ENCODE results near the gene SLC6A18.

SLC6A18 gene

DNA sequence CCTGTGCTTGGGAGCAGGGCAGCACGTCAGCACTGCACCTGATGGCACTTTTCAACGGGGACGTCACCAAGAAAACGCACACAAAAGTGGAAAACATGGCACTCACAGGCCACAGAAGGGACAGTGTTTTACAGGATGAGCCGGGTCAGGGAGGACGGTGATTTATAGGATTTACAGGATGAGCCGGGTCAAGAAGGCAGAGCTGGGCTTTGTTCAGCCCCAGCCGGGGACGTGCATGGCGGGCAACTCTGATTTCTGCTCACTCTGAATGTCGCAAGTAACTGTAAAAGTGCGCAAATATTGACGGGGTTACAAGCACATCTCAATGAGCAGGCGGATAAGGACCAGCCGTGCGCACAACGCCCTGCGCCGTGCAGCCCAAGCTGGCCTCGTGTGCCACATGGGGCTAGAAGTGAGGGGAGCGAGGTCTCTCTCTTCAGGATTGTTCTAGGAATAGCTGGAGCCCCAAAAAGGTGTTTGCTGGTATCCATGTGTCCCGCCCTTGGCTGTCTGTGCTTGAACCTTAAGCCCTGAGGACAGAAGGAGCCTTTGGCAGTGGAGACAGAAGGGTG lies 16.4 kb downstream of the SLC6A18 start:
- in situ Hi-C loops (cut with HindIII; ENCODE audit: low pct_unique_long_range_greater_than_20kb, low sequenced_read_pairs) = loop anchor here (10.0 kb wide), 1 partner anchor 73 kb away; no protein-coding TSS in a partner anchor
- TF ChIP-seq JUND (IDR thresholded peaks at IDR 0.05; ENCODE audit: low read depth) = no peak
- no peak for DNase-seq (ENCODE audit: low read depth in 1 of 2, low spot score in 1 of 2)

DNA sequence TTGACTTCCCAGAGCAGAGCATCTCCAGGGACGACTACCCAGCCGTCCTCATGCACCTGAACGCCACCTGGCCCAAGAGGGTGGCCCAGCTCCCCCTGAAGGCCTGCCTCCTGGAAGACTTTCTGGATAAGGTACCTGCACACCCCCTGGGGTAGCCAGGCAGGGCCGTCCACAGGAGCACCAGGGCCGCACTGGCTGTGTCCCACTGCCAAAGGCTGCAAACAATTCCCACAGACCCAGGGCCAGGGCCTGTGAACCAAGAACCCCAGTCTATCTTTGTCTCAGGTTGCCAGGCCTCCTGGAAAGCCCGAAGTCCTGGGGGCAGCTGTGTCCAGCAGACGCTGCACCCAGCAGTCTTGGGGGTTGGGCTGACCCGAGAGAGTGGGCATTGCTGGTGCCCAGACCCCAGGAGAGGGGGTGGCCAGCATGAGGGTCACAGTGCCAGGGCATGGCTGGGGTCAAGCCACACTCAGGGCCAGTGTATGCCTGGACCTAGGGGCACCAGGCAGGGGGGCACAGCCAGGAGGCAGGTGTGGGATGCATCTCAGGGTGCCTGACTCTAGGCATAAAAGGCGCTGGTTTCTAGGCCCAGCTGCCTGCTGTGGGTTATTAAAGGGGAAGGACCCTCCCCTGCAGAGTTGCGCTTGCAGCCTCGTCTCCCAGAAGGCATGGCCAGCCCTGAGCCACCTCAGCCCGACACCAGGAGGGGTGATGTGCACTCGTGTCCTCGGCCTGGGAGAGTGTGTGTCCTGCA lies 17.7 kb downstream of the SLC6A18 start:
- in situ Hi-C loops (cut with HindIII; ENCODE audit: low pct_unique_long_range_greater_than_20kb, low sequenced_read_pairs) = loop anchor here (10.0 kb wide), 1 partner anchor 72 kb away; no protein-coding TSS in a partner anchor
- TF ChIP-seq JUND (IDR thresholded peaks at IDR 0.05; ENCODE audit: low read depth) = no peak
- no peak for DNase-seq (ENCODE audit: low read depth in 1 of 2, low spot score in 1 of 2)

GRCh38 chr5:1243487-1244130 lies 18.4 kb downstream of the SLC6A18 start:
- in situ Hi-C loops (cut with HindIII; ENCODE audit: low pct_unique_long_range_greater_than_20kb, low sequenced_read_pairs) = loop anchor here (10.0 kb wide), 1 partner anchor 71 kb away; no protein-coding TSS in a partner anchor
- no peak for TF ChIP-seq JUND (IDR thresholded peaks at IDR 0.05; ENCODE audit: low read depth)
- DNase-seq (ENCODE audit: low read depth in 1 of 2, low spot score in 1 of 2) = no peak

- no peak for TF ChIP-seq JUND (IDR thresholded peaks at IDR 0.05; ENCODE audit: low read depth)
- in situ Hi-C loops (cut with HindIII; ENCODE audit: low pct_unique_long_range_greater_than_20kb, low sequenced_read_pairs) = loop anchor here (10.0 kb wide), 1 partner anchor 71 kb away; no protein-coding TSS in a partner anchor
- DNase-seq (ENCODE audit: low read depth in 1 of 2, low spot score in 1 of 2) = no peak
Observed at GRCh38 chr5:1244255-1244654, 19.1 kb downstream of the SLC6A18 start.

DNA sequence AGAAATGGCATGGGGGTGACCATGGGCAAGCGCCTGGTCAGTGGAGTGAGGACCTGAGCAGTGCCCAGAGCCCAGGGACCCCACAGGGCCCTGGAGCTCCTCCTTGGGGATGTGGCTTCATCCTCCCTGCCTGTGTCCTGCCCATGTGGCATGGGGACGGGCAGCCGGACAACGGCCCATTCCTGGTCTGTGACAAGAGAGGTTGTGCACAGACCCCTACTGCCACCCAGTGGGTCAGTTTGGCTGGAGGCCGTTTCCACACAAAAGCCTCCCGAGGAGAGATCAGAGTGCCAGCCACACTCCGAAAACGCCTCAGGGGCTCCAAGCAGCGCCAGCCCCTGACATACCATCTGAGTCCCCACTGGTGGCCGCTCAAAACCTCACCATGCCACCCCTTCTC lies 19.8 kb downstream of the SLC6A18 start:
- DNase-seq (ENCODE audit: low read depth in 1 of 2, low spot score in 1 of 2) = peak; percentile 55 to 64
- in situ Hi-C loops (cut with HindIII; ENCODE audit: low pct_unique_long_range_greater_than_20kb, low sequenced_read_pairs) = loop anchor here (10.0 kb wide), 1 partner anchor 70 kb away; no protein-coding TSS in a partner anchor
- no peak for TF ChIP-seq JUND (IDR thresholded peaks at IDR 0.05; ENCODE audit: low read depth)

- no peak for TF ChIP-seq JUND (IDR thresholded peaks at IDR 0.05; ENCODE audit: low read depth)
- in situ Hi-C loops (cut with HindIII; ENCODE audit: low pct_unique_long_range_greater_than_20kb, low sequenced_read_pairs) = loop anchor here (10.0 kb wide), 1 partner anchor 69 kb away; no protein-coding TSS in a partner anchor
- no peak for DNase-seq (ENCODE audit: low read depth in 1 of 2, low spot score in 1 of 2)
Observed at GRCh38 chr5:1245905-1246576, 20.9 kb downstream of the SLC6A18 start.

- DNase-seq (ENCODE audit: low read depth in 1 of 2, low spot score in 1 of 2) = peak; percentile 92 to 97
- in situ Hi-C loops (cut with HindIII; ENCODE audit: low pct_unique_long_range_greater_than_20kb, low sequenced_read_pairs) = loop anchor here (10.0 kb wide), 1 partner anchor 68 kb away; no protein-coding TSS in a partner anchor
- no peak for TF ChIP-seq JUND (IDR thresholded peaks at IDR 0.05; ENCODE audit: low read depth)
Observed at GRCh38 chr5:1246711-1247431, 21.7 kb downstream of the SLC6A18 start.

- in situ Hi-C loops (cut with HindIII; ENCODE audit: low pct_unique_long_range_greater_than_20kb, low sequenced_read_pairs) = loop anchor here (10.0 kb wide), 1 partner anchor 67 kb away; no protein-coding TSS in a partner anchor
- no peak for DNase-seq (ENCODE audit: low read depth in 1 of 2, low spot score in 1 of 2)
- no peak for TF ChIP-seq JUND (IDR thresholded peaks at IDR 0.05; ENCODE audit: low read depth)
Observed at GRCh38 chr5:1247811-1248210, 22.6 kb downstream of the SLC6A18 start.

GRCh38 chr5:1249366-1250280 lies 24.4 kb downstream of the SLC6A18 start:
- DNase-seq (ENCODE audit: low read depth in 1 of 2, low spot score in 1 of 2) = peak in 1 of 2 experiments; percentile 53
- TF ChIP-seq JUND (IDR thresholded peaks at IDR 0.05; ENCODE audit: low read depth) = no peak
- in situ Hi-C loops (cut with HindIII; ENCODE audit: low pct_unique_long_range_greater_than_20kb, low sequenced_read_pairs) = loop anchor here (10.0 kb wide), 1 partner anchor 65 kb away; no protein-coding TSS in a partner anchor

- DNase-seq (ENCODE audit: low read depth in 1 of 2, low spot score in 1 of 2) = no peak
- no peak for TF ChIP-seq JUND (IDR thresholded peaks at IDR 0.05; ENCODE audit: low read depth)
- in situ Hi-C loops (cut with HindIII; ENCODE audit: low pct_unique_long_range_greater_than_20kb, low sequenced_read_pairs) = no loop called here
Observed at GRCh38 chr5:1251678-1252580, 26.7 kb downstream of the SLC6A18 start.

All from T47D (cell line).